GM03348 (cell line): ENCODE measurements around the gene KRT16.
A peak's percentile ranks its signal among the peaks of the same experiment; 100 is the strongest.

Source experiments
- DNase-seq: peaks from one replicate; pipeline ENCODE4 v3.0.0; 2012; ENCODE audit warnings: low spot score

KRT16 gene

GRCh38 chr17:41612376-41613160, at the start of gene KRT16:
TSS of gene KRT16 (minus strand) at chr17:41612767. CDS start at chr17:41612688, 79 bp downstream.
- peak; percentile 49 for DNase-seq

DNA sequence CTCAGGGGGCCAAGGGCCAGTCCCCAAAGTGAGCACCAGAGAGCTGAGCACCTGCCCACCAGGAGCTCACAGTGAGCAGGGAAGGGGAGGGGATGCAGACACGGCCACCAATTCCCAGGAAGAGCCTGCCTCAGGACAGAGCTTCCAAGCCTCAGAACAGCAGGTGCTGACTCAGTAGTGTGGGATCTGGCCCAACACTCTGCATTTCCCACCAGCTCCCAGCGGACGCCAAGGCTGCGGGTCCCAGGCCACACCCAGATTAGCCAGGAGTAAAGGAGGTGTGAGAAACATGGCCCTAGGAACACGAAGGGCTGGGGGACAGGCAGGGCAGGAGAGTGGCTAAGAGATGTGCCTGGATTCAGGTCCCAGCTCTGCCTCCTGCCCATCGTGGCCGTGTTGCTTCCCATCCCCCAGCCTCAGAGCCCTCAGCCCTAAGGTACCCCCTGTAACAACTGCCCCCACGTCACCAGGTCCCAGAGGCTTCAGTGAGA, 47.7 kb upstream of the KRT16 start:
- DNase-seq, result no peak

- no peak for DNase-seq
Observed at GRCh38 chr17:41659427-41660212, 47.1 kb upstream of the KRT16 start.

DNA sequence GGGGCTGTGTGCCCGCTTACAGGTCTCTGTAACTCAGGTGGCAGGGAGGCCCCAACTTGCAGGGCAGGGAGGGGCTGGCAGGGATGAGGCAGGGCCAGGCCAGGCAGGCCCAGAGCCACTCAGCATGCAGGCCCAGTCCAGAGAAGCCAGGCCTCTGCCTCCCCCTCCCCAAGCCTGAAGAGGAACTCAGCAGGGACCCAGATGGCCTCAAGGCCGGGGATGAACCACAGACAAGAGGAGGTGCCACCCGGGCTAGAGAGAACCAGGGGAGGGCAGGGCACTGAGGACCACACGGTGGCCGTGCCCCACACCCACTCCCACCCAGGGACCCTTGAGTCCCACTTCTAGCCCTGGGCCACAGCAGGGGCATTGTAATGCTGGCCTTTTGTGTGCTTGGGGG, 46.3 kb upstream of the KRT16 start:
- no peak for DNase-seq

GRCh38 chr17:41657936-41658335, 45.4 kb upstream of the KRT16 start:
- no peak for DNase-seq

DNA sequence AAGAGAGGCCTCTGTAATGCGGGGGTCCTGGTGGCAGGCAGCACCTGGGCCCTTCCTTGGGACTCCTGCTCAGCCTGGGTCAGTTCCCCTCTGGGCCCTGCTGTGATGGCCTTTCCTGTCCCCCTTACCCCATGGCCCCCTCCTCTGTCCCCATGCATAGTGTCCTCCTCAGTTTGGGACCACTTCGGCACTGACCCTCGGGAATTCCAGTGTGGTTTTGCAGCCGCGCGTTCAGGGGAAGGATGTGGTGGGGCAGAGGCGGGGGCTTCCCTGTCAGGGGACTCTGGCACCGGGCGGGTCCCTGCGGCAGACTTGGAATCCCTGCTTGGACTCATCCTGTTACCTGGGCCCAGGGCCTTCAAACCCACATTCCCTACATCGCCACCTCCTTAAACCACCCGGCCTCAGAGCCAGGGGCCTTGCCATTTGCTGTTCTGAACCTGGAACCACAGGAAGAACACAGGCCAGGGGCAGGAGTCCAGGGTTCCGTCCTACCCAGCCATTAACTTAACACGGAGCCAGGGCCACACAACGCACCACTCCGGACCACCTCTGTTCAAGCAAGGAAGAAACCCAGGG, 44.7 kb upstream of the KRT16 start:
- DNase-seq, result no peak

DNA sequence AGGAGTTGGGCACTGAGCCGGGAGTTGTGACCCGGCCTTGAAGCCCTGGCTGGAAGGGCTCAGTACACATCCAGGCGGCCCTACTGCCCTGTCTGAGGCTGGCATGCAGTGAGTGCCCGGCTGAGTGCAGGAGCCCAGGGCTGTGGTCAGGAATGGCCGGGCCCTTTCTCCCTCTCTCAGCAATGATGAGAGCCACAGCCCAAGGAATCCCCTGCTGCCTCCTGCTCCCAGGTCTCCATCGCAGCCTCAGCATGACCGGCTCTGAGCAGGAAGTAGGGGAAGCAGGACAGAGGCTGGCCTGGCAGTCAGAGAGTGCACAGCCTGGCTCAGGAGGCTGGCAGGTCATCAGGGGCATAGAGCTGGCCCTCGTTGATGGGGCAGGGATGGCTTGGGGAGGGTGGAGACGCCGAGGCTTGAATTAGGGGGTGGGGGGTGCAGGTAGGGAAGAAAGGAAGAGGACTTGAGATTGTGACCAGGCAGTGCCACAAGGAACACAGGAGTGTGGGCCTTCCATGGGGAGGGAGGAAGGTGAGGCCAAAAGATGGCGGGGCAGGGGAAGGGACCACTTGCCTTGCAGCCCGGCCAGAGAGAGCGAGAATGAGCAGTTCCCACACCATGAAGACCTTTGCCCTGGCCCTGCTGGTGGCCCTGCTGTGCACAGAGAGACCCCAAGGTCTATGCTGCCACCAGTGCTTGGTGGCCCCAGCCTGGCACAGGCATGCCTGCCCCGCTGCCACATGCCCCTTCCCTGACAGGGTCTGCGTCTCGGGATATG, 43.9 kb upstream of the KRT16 start:
- DNase-seq, result no peak

- DNase-seq, result no peak
Observed at GRCh38 chr17:41655611-41656111, 43.1 kb upstream of the KRT16 start.

DNA sequence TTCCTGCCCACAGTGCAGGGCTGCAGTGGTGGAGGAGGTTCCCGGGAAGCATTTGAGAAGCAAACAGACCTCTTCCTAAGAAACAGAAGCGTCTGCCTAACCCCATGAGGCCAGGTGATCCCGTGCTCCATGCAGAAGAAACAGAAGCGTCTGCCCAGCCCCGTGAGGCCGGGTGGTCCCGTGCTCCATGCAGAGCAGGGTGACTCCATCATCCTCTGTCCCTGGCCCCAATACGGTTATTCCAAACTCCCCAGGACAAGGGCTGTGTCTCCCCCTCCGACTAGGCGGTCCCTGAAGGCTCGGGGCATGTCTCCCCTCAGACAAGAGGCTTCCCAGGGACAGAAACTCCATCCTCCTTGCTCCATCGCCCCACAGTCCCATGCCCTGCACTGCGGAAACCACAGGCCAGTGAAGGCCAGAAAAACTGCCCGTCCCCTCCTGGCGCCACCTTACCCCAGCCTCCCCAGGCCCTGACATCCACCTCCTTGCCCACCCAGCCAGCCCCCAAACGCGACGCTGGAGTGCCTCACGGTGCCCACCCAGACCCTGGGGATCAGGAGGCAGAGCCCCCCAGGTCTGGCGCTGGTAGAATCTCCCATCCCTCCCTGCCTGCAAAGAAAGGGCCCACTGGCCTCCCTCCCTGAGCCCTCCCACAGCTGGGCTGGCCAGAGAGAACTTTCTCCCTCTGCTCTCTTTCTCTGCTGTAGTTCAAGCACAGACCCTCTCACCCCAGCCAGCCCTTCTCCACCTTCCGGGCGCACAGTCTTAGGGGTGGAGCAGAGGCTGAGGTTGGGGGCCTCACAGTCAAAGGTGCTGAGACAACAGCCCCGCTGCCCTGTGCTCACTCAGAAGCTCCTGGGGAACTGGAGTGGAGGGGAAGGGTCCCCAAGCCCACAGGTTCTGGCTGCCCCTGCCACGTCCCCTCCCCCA, 42.4 kb upstream of the KRT16 start:
- DNase-seq, result no peak

GRCh38 chr17:41653892-41654677, 41.5 kb upstream of the KRT16 start:
- no peak for DNase-seq

- no peak for DNase-seq
Observed at GRCh38 chr17:41653421-41653820, 40.9 kb upstream of the KRT16 start.

DNA sequence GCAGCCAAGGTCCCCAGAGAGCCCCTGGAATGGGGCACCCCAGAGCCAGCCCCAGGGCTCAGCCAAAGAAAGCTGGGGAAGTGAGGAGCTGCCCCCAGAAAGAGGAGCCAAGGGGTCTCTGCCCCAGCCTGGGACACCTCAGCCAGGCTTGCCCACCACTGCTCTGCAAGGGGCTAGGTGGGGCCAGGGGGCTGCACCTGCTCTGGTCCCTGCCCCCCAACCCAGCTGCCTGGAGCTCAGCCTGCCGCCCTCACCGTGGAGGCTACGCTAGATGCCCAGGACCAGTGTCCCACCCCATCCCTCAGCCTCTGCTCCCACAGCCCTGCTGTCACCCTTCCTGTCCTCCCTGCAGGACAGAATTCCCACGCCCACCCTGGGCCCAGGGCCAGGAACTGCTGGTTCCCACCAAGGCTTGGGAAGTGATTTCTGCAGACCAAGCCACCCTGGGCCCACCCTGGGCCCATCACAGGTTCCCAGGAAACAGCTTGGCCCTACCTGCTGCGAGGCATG, 39.9 kb upstream of the KRT16 start:
- DNase-seq, result no peak

DNA sequence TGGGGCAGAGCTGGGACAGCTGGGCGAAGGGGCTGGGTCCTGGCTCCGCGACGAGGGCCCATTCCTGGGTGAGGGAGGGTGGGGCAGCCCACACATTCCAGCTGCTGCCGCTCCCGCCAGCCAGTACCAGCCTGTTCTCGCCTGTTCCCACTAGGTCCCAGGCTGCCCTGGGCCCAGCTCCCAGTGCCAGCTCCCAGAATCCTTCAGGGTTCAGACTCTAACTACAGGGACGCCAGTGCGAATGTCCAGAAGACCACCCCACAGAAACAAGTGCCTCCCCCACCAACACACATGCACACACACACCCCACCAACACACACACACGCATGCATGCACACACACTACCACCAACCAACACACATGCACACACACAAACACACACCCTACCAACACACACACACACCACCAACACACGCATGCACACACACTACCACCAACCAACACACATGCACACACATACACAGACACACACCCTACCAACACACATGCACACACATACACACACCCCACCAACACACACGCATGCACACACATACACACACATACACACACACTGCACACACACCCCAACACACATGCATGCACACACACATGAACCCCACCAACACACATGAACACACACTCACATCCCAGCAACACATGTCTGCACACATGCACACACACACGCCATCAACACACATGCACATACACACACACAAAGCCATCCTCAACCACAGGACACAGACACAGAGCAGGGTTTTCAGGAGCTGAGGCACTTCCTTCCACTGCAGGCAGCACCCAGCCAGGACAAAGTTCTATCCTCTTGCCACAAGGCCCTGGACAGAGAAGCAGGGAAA, 39.3 kb upstream of the KRT16 start:
- DNase-seq, result no peak

GRCh38 chr17:41650794-41651624, 38.4 kb upstream of the KRT16 start:
- no peak for DNase-seq

DNA sequence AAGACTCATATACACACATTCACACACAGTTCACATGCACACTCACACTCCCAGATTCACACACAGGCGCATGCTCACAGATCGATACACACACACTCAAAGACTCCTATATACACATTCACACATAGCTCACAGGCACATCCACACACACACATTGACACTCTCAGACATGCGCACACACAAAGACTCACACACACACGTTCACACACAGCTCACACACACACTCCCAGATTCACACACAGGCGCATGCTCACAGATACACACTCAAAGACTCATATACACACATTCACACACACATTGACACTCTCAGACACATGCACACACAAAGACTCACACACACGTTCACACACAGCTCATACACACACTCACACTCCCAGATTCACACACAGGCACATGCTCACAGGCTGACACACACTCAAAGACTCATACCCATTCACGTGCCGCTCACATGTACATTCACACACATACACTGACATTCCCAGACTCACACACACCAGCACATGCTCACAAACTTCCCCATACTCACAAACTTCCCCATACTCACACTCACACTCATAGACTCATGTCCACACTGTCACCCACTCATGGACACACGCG, 37.5 kb upstream of the KRT16 start:
- DNase-seq, result no peak

DNA sequence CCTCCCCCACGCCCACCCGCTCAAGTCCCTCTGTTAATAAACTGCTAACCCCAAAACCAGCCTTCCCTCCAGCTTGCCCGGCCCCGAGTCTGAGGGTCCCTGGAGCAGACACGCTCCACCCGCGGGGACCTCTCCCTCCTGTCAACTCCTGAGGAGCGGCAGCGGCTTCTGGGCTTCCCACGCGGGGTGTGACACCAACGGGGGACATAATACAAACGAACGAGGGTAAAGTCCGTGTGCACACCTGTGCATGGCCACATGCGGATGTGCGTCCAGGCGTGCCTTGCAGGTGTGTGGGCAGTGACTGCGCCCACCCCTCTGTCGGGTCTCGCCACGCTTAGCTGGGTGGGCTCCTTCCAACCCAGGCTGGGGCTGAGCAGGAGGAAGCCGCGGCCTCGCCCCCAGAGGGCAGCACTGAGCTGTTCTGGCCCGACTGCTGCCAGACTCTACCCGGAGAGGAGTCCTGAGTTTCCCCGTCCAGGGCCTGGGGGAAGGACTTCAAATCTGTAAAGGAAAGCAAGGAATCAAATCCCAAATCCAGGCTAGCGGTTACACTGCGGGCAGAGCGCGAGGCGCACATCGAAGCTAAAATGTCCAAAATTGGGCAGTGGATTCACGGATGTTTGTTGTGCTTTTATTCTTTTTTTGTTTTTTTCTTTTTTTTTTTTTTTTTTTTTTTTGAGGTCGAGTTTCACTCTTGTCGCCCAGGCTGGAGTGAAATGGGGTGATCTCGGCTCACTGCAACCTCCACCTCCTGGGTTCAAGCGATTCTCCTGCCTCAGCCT, 36.0 kb upstream of the KRT16 start:
- peak; percentile 94 for DNase-seq
